Neuron (in vitro differentiated cells): Measurements from ENCODE around the gene KRT85.

Experiments
- H2AFZ ChIP-seq: one replicate; pipeline ENCODE4 v1.6.1; 2013; ENCODE audit warnings: low read depth, mild to moderate bottlenecking, inconsistent platforms, low read length, moderate library complexity
- H3K27me3 ChIP-seq: one replicate; pipeline ENCODE4 v1.6.1; 2013; ENCODE audit warnings: low read length; ENCODE audit not compliant: insufficient read depth
- H3K36me3 ChIP-seq: one replicate; pipeline ENCODE4 v1.6.1; 2013; ENCODE audit warnings: low read length; ENCODE audit not compliant: insufficient read depth
- H3K4me1 ChIP-seq: one replicate; pipeline ENCODE4 v1.6.1; 2013; ENCODE audit warnings: low read length; ENCODE audit not compliant: insufficient read depth
- H3K4me3 ChIP-seq: 2 replicates; pipeline ENCODE4 v1.5.1; 2013; ENCODE audit warnings: mild to moderate bottlenecking, low read length, moderate library complexity
- H3K9me3 ChIP-seq: one replicate; pipeline ENCODE4 v1.6.1; 2013; ENCODE audit warnings: low read length

Gene KRT85

GRCh38 chr12:52402873-52403540, 35.7 kb upstream of the KRT85 start:
- no peaks in the 10 kb centered on the region for H3K36me3 ChIP-seq
- H3K4me1 ChIP-seq = no peaks in the 10 kb centered on the region
- no peak overlapping the region for H3K4me3 ChIP-seq
- H3K9me3 ChIP-seq = no peaks in the 10 kb centered on the region
- H2AFZ ChIP-seq = no peak overlapping the region
- H3K27me3 ChIP-seq = no peaks in the 10 kb centered on the region

- Histone ChIP-seq H2AFZ (no peak overlapping the region), H3K9me3 (no peaks in the 10 kb centered on the region), H3K4me1 (no peaks in the 10 kb centered on the region), H3K4me3 (no peak overlapping the region), H3K27me3 (no peaks in the 10 kb centered on the region), H3K36me3 (no peaks in the 10 kb centered on the region)
Observed at GRCh38 chr12:52402377-52402776, 35.1 kb upstream of the KRT85 start.

GRCh38 chr12:52401926-52402325, 34.6 kb upstream of the KRT85 start:
- Histone ChIP-seq H3K27me3 (no peaks in the 10 kb centered on the region), H2AFZ (no peak overlapping the region), H3K9me3 (no peaks in the 10 kb centered on the region), H3K36me3 (no peaks in the 10 kb centered on the region), H3K4me3 (no peak overlapping the region), H3K4me1 (no peaks in the 10 kb centered on the region)

GRCh38 chr12:52401526-52401925, 34.2 kb upstream of the KRT85 start:
- Histone ChIP-seq H2AFZ (no peak overlapping the region), H3K9me3 (no peaks in the 10 kb centered on the region), H3K27me3 (peaks cover 2% of the 10 kb centered on the region), H3K36me3 (no peaks in the 10 kb centered on the region), H3K4me1 (no peaks in the 10 kb centered on the region), H3K4me3 (no peak overlapping the region)

DNA sequence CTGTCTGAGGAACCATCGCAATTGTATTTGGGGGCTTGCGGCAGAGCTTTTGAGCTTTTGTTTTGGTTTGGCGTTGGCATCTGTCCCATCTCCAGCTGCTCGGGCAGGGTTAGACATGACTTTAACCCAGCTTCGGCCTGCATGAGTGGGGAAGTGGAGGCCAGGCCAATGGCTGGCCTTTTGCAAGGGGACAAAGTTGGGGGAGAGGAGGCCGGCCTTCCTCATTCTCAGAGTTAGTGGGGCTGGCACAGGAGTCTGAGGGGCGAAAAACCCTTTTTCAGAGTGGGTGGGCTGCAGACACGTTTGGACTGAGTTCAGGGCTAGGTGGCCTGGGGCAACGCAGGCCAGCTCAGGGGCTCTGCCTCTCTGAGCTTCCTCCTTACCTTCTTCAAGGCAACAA, 33.6 kb upstream of the KRT85 start:
- no peak overlapping the region for H3K4me3 ChIP-seq
- H3K9me3 ChIP-seq = no peaks in the 10 kb centered on the region
- H3K4me1 ChIP-seq = no peaks in the 10 kb centered on the region
- peaks cover 3% of the 10 kb centered on the region for H3K27me3 ChIP-seq
- H2AFZ ChIP-seq = no peak overlapping the region
- H3K36me3 ChIP-seq = no peaks in the 10 kb centered on the region

- no peaks in the 10 kb centered on the region for H3K36me3 ChIP-seq
- no peaks in the 10 kb centered on the region for H3K4me1 ChIP-seq
- H3K27me3 ChIP-seq = peaks cover 3% of the 10 kb centered on the region
- H3K9me3 ChIP-seq = no peaks in the 10 kb centered on the region
- H2AFZ ChIP-seq = no peak overlapping the region
- no peak overlapping the region for H3K4me3 ChIP-seq
Observed at GRCh38 chr12:52399756-52400155, 32.5 kb upstream of the KRT85 start.

DNA sequence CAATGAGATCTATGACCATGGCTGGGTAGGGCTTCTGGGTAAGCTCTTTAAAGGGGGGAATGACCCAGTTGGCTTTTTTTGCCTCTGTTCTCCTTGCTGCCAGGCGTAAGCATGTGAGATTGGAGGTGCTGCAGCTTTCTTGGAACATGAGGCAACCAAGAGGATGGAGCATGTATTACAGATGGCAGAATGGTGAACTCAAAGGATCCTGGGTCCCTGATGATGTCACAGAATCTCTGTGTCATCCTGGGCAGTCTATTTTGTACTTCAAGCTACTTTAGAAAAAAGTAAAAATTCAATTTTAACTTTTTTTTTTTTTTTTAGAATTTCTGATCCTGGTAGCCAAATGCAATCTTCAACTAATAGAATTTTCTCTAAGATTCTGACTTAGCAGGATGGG, 30.9 kb upstream of the KRT85 start:
- H3K27me3 ChIP-seq = peaks cover 3% of the 10 kb centered on the region
- H3K4me1 ChIP-seq = no peaks in the 10 kb centered on the region
- no peaks in the 10 kb centered on the region for H3K36me3 ChIP-seq
- no peak overlapping the region for H2AFZ ChIP-seq
- H3K4me3 ChIP-seq = no peak overlapping the region
- no peaks in the 10 kb centered on the region for H3K9me3 ChIP-seq

GRCh38 chr12:52396656-52397055, 29.4 kb upstream of the KRT85 start:
- no peak overlapping the region for H2AFZ ChIP-seq
- H3K9me3 ChIP-seq = no peaks in the 10 kb centered on the region
- peaks cover 3% of the 10 kb centered on the region for H3K27me3 ChIP-seq
- no peaks in the 10 kb centered on the region for H3K36me3 ChIP-seq
- no peaks in the 10 kb centered on the region for H3K4me1 ChIP-seq
- H3K4me3 ChIP-seq = no peak overlapping the region

- peaks cover 9% of the 10 kb centered on the region for H3K27me3 ChIP-seq
- no peaks in the 10 kb centered on the region for H3K36me3 ChIP-seq
- H2AFZ ChIP-seq = no peak overlapping the region
- no peaks in the 10 kb centered on the region for H3K9me3 ChIP-seq
- H3K4me3 ChIP-seq = no peak overlapping the region
- H3K4me1 ChIP-seq = no peaks in the 10 kb centered on the region
Observed at GRCh38 chr12:52395761-52396434, 28.6 kb upstream of the KRT85 start.

DNA sequence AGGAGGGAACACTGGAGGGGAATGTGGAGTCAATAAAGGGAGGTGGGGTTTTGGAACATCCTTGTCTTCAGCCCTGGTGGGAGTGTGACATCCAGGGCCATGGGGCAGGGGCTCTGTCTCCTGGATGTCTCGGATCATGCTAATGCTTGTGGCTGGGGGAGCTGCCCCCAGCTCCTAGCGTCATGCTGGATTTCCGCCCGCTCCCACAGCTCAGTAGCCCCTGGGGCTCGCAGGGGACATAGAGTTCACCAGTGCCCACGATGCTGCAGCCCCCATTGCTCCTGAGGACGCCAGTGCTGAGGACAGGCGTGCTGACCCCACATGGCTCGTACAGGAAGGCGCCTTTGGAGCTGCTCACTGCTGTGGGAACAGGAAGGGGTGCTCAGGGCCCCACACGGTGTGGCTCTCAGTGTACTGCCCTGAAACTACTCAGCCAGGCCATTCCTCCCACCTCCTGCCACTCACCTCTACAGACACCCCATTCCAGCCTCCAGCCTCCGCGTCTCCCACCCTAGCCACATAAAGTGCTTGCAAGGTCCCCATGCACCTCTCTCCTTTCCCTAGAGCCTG, 27.6 kb upstream of the KRT85 start:
- H3K9me3 ChIP-seq = no peaks in the 10 kb centered on the region

DNA sequence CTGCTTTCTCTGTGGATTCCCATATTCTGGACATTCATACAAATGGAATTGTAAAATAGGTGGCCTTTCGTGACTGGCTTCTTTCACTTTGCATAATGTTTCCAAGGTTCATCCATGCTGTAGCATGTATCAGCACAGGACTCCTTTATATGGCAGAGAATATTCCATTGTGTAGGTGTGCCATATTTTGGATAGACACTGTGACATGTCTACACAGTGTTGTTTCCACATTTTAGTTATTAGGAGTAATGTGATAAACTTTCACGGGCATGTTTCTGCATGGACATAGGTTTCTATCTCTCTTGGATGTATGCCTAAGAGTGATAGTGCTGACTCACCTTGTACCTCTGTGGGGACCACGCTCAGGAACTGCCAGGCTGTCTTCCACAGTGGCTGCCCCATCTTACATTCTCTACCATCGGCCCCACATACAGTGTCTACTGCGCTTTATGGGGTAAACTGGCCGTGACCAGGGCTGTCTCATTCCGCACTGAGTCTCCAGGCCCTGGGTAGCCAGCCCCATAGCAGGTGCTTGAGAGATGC, 25.3 kb upstream of the KRT85 start:
- H3K27me3 ChIP-seq = peaks cover 15% of the 10 kb centered on the region
- H3K9me3 ChIP-seq = no peaks in the 10 kb centered on the region
- no peak overlapping the region for H3K4me3 ChIP-seq
- no peaks in the 10 kb centered on the region for H3K4me1 ChIP-seq
- no peaks in the 10 kb centered on the region for H3K36me3 ChIP-seq
- no peak overlapping the region for H2AFZ ChIP-seq

More for the DNA sequence above, 27.6 kb upstream of the KRT85 start:
- H3K36me3 ChIP-seq = no peaks in the 10 kb centered on the region
- H3K4me3 ChIP-seq = no peak overlapping the region
- peaks cover 9% of the 10 kb centered on the region for H3K27me3 ChIP-seq
- H3K4me1 ChIP-seq = no peaks in the 10 kb centered on the region
- no peak overlapping the region for H2AFZ ChIP-seq

- H3K4me1 ChIP-seq = no peaks in the 10 kb centered on the region
- H2AFZ ChIP-seq = no peak overlapping the region
- H3K4me3 ChIP-seq = no peak overlapping the region
- no peaks in the 10 kb centered on the region for H3K9me3 ChIP-seq
- no peaks in the 10 kb centered on the region for H3K36me3 ChIP-seq
- peaks cover 14% of the 10 kb centered on the region for H3K27me3 ChIP-seq
Observed at GRCh38 chr12:52391618-52392002, 24.3 kb upstream of the KRT85 start.

DNA sequence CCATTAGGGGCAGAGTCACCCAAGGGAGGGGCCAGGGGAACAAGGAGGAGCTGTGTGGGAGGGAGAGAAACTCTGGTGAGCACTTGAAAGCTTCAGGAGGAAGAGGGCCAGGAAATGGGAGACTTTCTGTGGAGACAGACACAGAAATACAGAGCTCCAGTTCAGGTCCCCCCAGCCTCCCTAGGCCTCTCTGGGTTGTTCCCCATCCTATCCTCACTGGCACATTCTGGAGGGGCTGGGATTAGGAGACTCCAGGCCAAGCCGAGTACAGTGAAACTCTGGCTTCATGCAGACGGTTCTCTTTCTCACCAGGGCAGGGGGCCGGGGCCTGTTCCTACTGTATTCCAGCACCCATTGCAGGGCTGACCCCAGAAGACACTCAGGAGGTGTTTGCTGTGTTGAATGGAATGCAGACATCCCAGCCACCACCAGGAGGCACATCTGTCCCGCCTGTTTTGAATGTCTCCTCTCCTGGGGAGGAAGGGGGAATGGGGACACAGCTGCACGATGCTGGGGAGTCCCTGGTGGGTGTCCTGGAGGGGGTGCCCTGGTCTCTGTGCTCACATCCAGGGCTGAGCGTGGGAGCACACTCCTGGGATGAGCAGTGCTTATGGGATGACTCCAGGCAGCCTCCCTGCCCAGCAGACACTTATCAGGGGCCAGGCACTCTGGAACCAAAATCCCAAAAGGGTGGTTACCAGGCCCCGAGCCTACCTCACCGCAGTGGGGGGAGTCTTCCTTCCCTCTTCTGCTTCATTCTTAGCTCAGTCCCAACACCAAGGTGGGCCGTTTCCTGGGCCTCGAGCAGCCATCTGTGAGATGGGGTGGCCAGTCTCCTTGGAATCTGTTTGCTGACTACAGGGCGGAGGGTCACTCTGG, 23.7 kb upstream of the KRT85 start:
- Histone ChIP-seq H3K36me3 (no peaks in the 10 kb centered on the region), H2AFZ (no peak overlapping the region), H3K4me1 (no peaks in the 10 kb centered on the region), H3K27me3 (peaks cover 13% of the 10 kb centered on the region), H3K9me3 (no peaks in the 10 kb centered on the region), H3K4me3 (no peak overlapping the region)
